RWPE2 (cell line): Measurements from ENCODE around the gene MARCHF3.

Experiments used
- ATAC-seq: fragments of 200-7000 bp; cut with Tn5 transposase; 3 replicates; pipeline ENCODE4 v1.9.1; 2021; ENCODE audit warnings: low read depth
- DNase-seq: peaks from one replicate; pipeline ENCODE4 v3.0.0-alpha.2; 2020; ENCODE audit warnings: low spot score
- H3K27ac ChIP-seq: fragments of 450-650 bp; 2 replicates; pipeline ENCODE4 v1.5.1; 2017; ENCODE audit warnings: mild to moderate bottlenecking; ENCODE audit not compliant: poor library complexity, severe bottlenecking
- H3K27me3 ChIP-seq: fragments of 250-450 bp; sonication (Bioruptor Pico); 2 replicates; pipeline ENCODE4 v1.5.1; 2021; ENCODE audit warnings: mild to moderate bottlenecking, moderate library complexity; ENCODE audit not compliant: insufficient read depth, poor library complexity, severe bottlenecking
- H3K36me3 ChIP-seq: fragments of 250-450 bp; sonication (Bioruptor Pico); 2 replicates; pipeline ENCODE4 v1.5.1; 2020; ENCODE audit warnings: low read depth, mild to moderate bottlenecking, moderate library complexity
- H3K4me1 ChIP-seq: fragments of 250-450 bp; sonication (Bioruptor Pico); 2 replicates; pipeline ENCODE4 v1.5.1; 2021; ENCODE audit warnings: mild to moderate bottlenecking, moderate library complexity; ENCODE audit not compliant: insufficient read depth, poor library complexity, severe bottlenecking
- H3K4me3 ChIP-seq: fragments of 250-450 bp; sonication (Bioruptor Pico); 2 replicates; pipeline ENCODE4 v1.5.1; 2021; ENCODE audit warnings: mild to moderate bottlenecking, moderate library complexity; ENCODE audit not compliant: severe bottlenecking
- H3K9me3 ChIP-seq: fragments of 250-450 bp; sonication (Bioruptor Pico); 2 replicates; pipeline ENCODE4 v1.5.1; 2021; ENCODE audit warnings: mild to moderate bottlenecking, moderate library complexity; ENCODE audit not compliant: severe bottlenecking
- TF ChIP-seq, protein P1 (sequence below): fragments of 450-650 bp; IDR thresholded peaks from one replicate; pipeline ENCODE4 v1.5.1; 2017; ENCODE audit warnings: mild to moderate bottlenecking, moderate library complexity; ENCODE audit not compliant: poor library complexity, severe bottlenecking

MARCHF3 gene

DNA sequence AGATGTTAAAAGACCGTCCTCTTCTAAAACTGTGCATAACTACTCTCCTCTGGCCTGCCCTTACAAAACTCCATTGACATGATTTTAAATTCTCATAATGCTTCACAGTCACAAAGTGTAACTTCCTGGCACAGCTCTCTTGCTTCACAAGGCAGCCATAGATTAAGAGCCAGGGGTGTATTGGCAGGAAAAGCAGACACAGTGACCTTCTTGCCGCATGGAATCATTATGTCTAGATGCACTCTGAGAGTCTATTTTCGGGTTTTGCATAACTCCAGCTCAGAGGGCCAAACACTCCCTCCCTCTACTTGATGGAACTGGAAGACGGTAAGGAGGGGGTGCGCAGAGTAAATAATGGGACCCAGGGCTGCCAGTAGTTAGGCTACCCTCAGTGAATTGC is 110.1 kb downstream of the MARCHF3 start:
- TF ChIP-seq, protein P1, sequence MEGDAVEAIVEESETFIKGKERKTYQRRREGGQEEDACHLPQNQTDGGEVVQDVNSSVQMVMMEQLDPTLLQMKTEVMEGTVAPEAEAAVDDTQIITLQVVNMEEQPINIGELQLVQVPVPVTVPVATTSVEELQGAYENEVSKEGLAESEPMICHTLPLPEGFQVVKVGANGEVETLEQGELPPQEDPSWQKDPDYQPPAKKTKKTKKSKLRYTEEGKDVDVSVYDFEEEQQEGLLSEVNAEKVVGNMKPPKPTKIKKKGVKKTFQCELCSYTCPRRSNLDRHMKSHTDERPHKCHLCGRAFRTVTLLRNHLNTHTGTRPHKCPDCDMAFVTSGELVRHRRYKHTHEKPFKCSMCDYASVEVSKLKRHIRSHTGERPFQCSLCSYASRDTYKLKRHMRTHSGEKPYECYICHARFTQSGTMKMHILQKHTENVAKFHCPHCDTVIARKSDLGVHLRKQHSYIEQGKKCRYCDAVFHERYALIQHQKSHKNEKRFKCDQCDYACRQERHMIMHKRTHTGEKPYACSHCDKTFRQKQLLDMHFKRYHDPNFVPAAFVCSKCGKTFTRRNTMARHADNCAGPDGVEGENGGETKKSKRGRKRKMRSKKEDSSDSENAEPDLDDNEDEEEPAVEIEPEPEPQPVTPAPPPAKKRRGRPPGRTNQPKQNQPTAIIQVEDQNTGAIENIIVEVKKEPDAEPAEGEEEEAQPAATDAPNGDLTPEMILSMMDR: no peak
- H3K4me3 ChIP-seq: no peak overlapping the region
- DNase-seq (no peak), ATAC-seq (no peak)
- no peaks in the 10 kb centered on the region for H3K36me3 ChIP-seq
- no peak overlapping the region for H3K27ac ChIP-seq
- no peaks in the 10 kb centered on the region for H3K9me3 ChIP-seq
- H3K4me1 ChIP-seq: peaks cover 15% of the 10 kb centered on the region
- no peaks in the 10 kb centered on the region for H3K27me3 ChIP-seq

DNA sequence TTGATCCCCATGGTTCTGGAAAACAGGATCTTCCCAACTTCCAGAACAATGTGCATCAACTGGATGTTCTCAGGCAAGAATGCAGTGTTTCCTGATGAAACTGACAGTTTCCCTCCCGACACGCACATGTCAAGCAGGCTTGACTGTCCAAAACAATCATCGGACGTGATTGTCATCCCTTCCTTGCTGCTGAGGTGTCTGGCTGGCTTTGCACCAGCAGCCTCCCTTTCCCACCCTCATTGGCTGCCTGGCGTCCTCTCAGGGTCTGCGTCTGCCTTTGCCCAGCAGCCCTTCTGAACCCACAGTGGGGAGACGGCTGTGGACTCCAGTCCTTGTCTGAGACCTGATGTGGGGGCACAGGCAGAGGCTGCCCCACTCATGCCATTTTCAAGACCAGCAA is 110.8 kb downstream of the MARCHF3 start:
- peaks cover 15% of the 10 kb centered on the region for H3K4me1 ChIP-seq
- ATAC-seq (no peak), DNase-seq (no peak)
- TF ChIP-seq, protein P1: no peak
- H3K36me3 ChIP-seq: no peaks in the 10 kb centered on the region
- no peak overlapping the region for H3K4me3 ChIP-seq
- no peak overlapping the region for H3K27ac ChIP-seq
- H3K9me3 ChIP-seq: no peaks in the 10 kb centered on the region
- no peaks in the 10 kb centered on the region for H3K27me3 ChIP-seq

DNA sequence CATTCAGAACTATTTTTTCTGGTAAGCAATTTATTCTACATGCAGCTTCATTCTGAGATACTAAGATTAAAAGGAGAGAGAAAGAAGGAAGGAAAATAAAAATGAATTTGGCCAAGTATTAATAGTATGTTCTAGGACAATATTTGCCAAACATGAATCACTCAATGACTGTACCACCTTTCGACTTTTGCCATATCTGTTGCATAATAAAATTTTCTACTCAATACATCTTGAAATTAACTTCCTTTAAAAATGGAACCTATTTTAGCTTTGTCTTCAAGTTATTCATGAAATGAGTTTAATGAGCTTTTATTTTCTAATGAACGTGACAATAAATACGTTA is 111.8 kb downstream of the MARCHF3 start:
- no peaks in the 10 kb centered on the region for H3K9me3 ChIP-seq
- ATAC-seq: peak; percentile 77
- TF ChIP-seq, protein P1: no peak

DNA sequence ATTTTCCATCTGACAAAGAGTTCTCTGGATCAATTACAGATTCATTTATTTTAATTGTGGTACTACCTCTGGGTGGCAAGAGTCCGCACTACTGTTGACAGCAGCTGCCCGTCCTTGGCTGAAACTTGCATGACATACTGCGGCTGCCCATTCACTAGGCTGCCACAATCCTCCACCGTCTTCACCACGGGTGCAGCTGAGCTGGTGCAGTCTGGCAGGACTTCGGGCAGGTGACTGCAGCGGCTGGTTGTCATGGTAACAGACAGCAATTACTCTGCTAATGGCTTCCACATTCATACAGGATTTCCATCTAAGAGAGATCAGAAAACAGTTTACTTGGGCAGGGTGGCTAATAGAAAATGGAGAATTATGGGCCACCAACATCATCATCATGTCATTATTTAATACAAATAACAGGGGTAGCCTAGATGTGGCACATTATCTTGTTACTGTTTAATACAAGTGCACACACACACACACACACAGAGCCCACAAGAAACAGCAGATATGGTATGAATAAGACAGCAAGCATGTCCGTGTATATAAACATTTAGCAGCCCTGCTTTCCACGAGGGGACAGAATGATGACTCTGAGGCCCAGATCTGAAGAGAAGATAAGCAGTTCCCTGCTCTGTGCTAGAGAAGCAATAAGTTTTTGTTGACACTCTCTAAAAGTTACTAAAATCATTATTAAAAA is 112.3 kb downstream of the MARCHF3 start:
- Histone ChIP-seq H3K27me3 (no peaks in the 10 kb centered on the region), H3K4me3 (no peak overlapping the region), H3K9me3 (no peaks in the 10 kb centered on the region), H3K4me1 (peaks cover 15% of the 10 kb centered on the region), H3K36me3 (no peaks in the 10 kb centered on the region), H3K27ac (no peak overlapping the region)
- ATAC-seq (peak; percentile 67), DNase-seq (no peak)
- TF ChIP-seq, protein P1: no peak

More for the DNA sequence above, 111.8 kb downstream of the MARCHF3 start:
- H3K36me3 ChIP-seq: no peaks in the 10 kb centered on the region
- no peak overlapping the region for H3K27ac ChIP-seq
- DNase-seq: no peak
- peaks cover 15% of the 10 kb centered on the region for H3K4me1 ChIP-seq
- no peaks in the 10 kb centered on the region for H3K27me3 ChIP-seq
- H3K4me3 ChIP-seq: no peak overlapping the region

DNA sequence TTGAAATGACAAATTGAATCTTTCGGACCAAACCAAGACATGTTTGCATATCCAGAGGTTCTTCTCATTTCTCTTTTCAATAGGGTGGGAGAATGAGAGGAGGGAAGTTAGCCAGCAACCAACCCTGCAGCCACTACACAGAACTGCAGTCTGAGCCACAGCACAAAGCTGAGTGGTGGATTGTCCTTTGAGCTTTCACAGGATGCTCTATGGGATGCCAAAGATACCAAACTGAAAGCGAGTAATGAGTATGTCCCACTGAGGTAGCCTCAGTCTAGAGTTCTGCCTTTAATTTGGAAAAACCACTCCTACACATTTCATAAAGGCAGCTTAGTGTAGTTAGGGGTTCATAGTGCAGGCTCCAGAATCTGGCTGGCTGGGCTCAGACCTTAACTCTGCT is 114.9 kb downstream of the MARCHF3 start:
- no peak for DNase-seq
- TF ChIP-seq, protein P1: no peak
- Histone ChIP-seq H3K9me3 (no peaks in the 10 kb centered on the region), H3K27me3 (no peaks in the 10 kb centered on the region), H3K36me3 (no peaks in the 10 kb centered on the region), H3K4me1 (peaks cover 15% of the 10 kb centered on the region), H3K27ac (no peak overlapping the region), H3K4me3 (no peak overlapping the region)
- no peak for ATAC-seq
